SK-N-SH treated with all-trans-retinoic acid at 6 μM for 48 hours (cell line): ENCODE measurements around the gene RET.

ENCODE experiments used
- ATAC-seq: fragments of 200-7000 bp; cut with Tn5 transposase; 3 replicates; pipeline ENCODE4 v1.9.1; 2020; ENCODE audit warnings: mild to moderate bottlenecking, moderate library complexity
- ARNTL ChIP-seq: fragments of 450-650 bp; formaldehyde crosslinking; IDR thresholded peaks from 2 replicates; pipeline ENCODE4 v1.5.0; 2020; ENCODE audit warnings: low read depth, mild to moderate bottlenecking, moderate library complexity, borderline replicate concordance
- BACH2 ChIP-seq: fragments of 250-450 bp; sonication (Bioruptor Pico); IDR thresholded peaks from 2 replicates; pipeline ENCODE4 v1.9.0; 2021; ENCODE audit warnings: mild to moderate bottlenecking, borderline replicate concordance
- CSDC2 ChIP-seq: fragments of 250-450 bp; sonication (Bioruptor Pico); IDR thresholded peaks from 2 replicates; pipeline ENCODE4 v1.5.0; 2020; ENCODE audit warnings: mild to moderate bottlenecking, moderate library complexity
- ESRRG ChIP-seq: fragments of 250-450 bp; sonication (Bioruptor Pico); IDR thresholded peaks from 2 replicates; pipeline ENCODE4 v1.6.1; 2021; ENCODE audit warnings: mild to moderate bottlenecking
- GLIS3 ChIP-seq: fragments of 250-450 bp; sonication (Bioruptor Pico); IDR thresholded peaks from 2 replicates; pipeline ENCODE4 v1.5.0; 2020; ENCODE audit warnings: mild to moderate bottlenecking, moderate library complexity
- ISL1 ChIP-seq: fragments of 250-450 bp; sonication (Bioruptor Pico); IDR thresholded peaks from 2 replicates; pipeline ENCODE4 v2.1.2; 2022; ENCODE audit warnings: mild to moderate bottlenecking, moderate library complexity
- OSR1 ChIP-seq: fragments of 250-450 bp; sonication (Bioruptor Pico); IDR thresholded peaks from 2 replicates; pipeline ENCODE4 v1.8.0; 2022; ENCODE audit warnings: moderate library complexity, mild to moderate bottlenecking, inconsistent platforms
- PPARA ChIP-seq: fragments of 250-450 bp; sonication (Bioruptor Pico); IDR thresholded peaks from 2 replicates; pipeline ENCODE4 v1.5.0; 2020; ENCODE audit warnings: mild to moderate bottlenecking, borderline replicate concordance
- RARB ChIP-seq: fragments of 250-450 bp; sonication (Bioruptor Pico); IDR thresholded peaks from 2 replicates; pipeline ENCODE4 v1.8.0; 2021; ENCODE audit warnings: mild to moderate bottlenecking, moderate library complexity
- SNAI2 ChIP-seq: fragments of 250-450 bp; sonication (Bioruptor Pico); IDR thresholded peaks from 2 replicates; pipeline ENCODE4 v1.5.0; 2020; ENCODE audit warnings: mild to moderate bottlenecking, moderate library complexity
- TCF4 ChIP-seq: fragments of 250-450 bp; sonication (Bioruptor Pico); IDR thresholded peaks from 2 replicates; pipeline ENCODE4 v1.8.0; 2021; ENCODE audit warnings: mild to moderate bottlenecking, moderate library complexity, borderline replicate concordance
- TOX ChIP-seq: fragments of 250-450 bp; sonication (Bioruptor Pico); IDR thresholded peaks from 2 replicates; pipeline ENCODE4 v1.8.0; 2021; ENCODE audit warnings: mild to moderate bottlenecking, moderate library complexity, borderline replicate concordance
- ZC3H10 ChIP-seq: fragments of 250-450 bp; sonication (Bioruptor Pico); IDR thresholded peaks from 2 replicates; pipeline ENCODE4 v1.5.1; 2021; ENCODE audit warnings: mild to moderate bottlenecking, moderate library complexity
- ZFP3 ChIP-seq: fragments of 250-450 bp; sonication (Bioruptor Pico); IDR thresholded peaks from 2 replicates; pipeline ENCODE4 v1.5.0; 2020; ENCODE audit warnings: mild to moderate bottlenecking, moderate library complexity
- ZFP30 ChIP-seq: fragments of 450-650 bp; formaldehyde crosslinking; IDR thresholded peaks from 2 replicates; pipeline ENCODE4 v1.5.0; 2022; ENCODE audit warnings: mild to moderate bottlenecking, moderate library complexity
- ZNF565 ChIP-seq: fragments of 450-650 bp; formaldehyde crosslinking; conservative IDR thresholded peaks from 2 replicates; pipeline ENCODE4 v1.5.0; 2020; ENCODE audit warnings: low read depth, mild to moderate bottlenecking, moderate library complexity
- ZNF70 ChIP-seq: fragments of 450-650 bp; formaldehyde crosslinking; IDR thresholded peaks from 2 replicates; pipeline ENCODE4 v1.5.0; 2020; ENCODE audit warnings: mild to moderate bottlenecking, moderate library complexity
- ZNF8 ChIP-seq: fragments of 450-650 bp; formaldehyde crosslinking; IDR thresholded peaks from 2 replicates; pipeline ENCODE4 v1.5.0; 2020; ENCODE audit warnings: mild to moderate bottlenecking, moderate library complexity
- TF ChIP-seq, protein P1 (sequence below): fragments of 250-450 bp; sonication (Bioruptor Pico); IDR thresholded peaks from 2 replicates; pipeline ENCODE4 v1.5.1; 2021; ENCODE audit warnings: mild to moderate bottlenecking, moderate library complexity
- TF ChIP-seq, protein P2 (sequence below): fragments of 250-450 bp; sonication (Bioruptor Pico); IDR thresholded peaks from 2 replicates; pipeline ENCODE4 v1.8.0; 2021; ENCODE audit warnings: low read depth, mild to moderate bottlenecking, moderate library complexity, borderline replicate concordance
- TF ChIP-seq, protein P3 (sequence below): fragments of 250-450 bp; sonication (Bioruptor Pico); IDR thresholded peaks from 2 replicates; pipeline ENCODE4 v1.5.0; 2020; ENCODE audit warnings: mild to moderate bottlenecking, moderate library complexity
- TF ChIP-seq, protein P4 (sequence below): fragments of 250-450 bp; sonication (Bioruptor Pico); IDR thresholded peaks from 2 replicates; pipeline ENCODE4 v1.5.1; 2020; ENCODE audit warnings: low read depth, mild to moderate bottlenecking, moderate library complexity

The RET gene

DNA sequence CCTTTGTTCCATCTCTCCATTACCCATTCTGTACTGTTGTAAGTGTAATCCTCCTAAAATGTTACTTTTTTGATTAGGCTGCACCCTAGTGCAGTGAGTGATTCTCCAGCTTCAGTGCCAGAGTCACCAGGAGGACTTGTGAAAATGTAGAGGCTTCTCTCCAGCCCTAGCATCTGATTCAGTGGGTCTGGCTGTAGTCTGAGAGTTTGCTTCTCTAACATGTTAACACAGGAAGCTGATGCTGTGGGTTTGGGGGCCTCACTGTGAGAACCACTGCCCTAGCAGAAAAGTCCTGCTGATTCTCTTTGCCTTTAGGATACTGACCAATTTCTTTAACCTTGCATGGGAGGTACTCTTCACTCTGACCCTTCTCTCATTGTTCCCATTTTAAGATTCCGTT lies 85.7 kb downstream of the RET start:
- ATAC-seq: no peak
- TF ChIP-seq ESRRG (no peak), ZNF70 (CRISPR knock-in tag) (no peak), TOX (no peak), ZNF8 (CRISPR knock-in tag) (no peak), ZNF565 (CRISPR knock-in tag) (no peak), GLIS3 (no peak), ZFP30 (CRISPR knock-in tag) (no peak), ARNTL (CRISPR knock-in tag) (no peak), RARB (CRISPR knock-in tag) (no peak), ISL1 (CRISPR knock-in tag) (no peak), ZFP3 (CRISPR knock-in tag) (no peak), TCF4 (CRISPR knock-in tag) (no peak), BACH2 (no peak), PPARA (CRISPR knock-in tag) (no peak), ZC3H10 (CRISPR knock-in tag) (no peak)
- TF ChIP-seq, protein P1, sequence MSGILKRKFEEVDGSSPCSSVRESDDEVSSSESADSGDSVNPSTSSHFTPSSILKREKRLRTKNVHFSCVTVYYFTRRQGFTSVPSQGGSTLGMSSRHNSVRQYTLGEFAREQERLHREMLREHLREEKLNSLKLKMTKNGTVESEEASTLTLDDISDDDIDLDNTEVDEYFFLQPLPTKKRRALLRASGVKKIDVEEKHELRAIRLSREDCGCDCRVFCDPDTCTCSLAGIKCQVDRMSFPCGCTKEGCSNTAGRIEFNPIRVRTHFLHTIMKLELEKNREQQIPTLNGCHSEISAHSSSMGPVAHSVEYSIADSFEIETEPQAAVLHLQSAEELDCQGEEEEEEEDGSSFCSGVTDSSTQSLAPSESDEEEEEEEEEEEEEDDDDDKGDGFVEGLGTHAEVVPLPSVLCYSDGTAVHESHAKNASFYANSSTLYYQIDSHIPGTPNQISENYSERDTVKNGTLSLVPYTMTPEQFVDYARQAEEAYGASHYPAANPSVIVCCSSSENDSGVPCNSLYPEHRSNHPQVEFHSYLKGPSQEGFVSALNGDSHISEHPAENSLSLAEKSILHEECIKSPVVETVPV (CRISPR knock-in tag): no peak
- TF ChIP-seq, protein P2, sequence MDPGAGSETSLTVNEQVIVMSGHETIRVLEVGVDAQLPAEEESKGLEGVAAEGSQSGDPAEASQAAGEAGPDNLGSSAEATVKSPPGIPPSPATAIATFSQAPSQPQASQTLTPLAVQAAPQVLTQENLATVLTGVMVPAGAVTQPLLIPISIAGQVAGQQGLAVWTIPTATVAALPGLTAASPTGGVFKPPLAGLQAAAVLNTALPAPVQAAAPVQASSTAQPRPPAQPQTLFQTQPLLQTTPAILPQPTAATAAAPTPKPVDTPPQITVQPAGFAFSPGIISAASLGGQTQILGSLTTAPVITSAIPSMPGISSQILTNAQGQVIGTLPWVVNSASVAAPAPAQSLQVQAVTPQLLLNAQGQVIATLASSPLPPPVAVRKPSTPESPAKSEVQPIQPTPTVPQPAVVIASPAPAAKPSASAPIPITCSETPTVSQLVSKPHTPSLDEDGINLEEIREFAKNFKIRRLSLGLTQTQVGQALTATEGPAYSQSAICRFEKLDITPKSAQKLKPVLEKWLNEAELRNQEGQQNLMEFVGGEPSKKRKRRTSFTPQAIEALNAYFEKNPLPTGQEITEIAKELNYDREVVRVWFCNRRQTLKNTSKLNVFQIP (CRISPR knock-in tag): no peak
- TF ChIP-seq, protein P3, sequence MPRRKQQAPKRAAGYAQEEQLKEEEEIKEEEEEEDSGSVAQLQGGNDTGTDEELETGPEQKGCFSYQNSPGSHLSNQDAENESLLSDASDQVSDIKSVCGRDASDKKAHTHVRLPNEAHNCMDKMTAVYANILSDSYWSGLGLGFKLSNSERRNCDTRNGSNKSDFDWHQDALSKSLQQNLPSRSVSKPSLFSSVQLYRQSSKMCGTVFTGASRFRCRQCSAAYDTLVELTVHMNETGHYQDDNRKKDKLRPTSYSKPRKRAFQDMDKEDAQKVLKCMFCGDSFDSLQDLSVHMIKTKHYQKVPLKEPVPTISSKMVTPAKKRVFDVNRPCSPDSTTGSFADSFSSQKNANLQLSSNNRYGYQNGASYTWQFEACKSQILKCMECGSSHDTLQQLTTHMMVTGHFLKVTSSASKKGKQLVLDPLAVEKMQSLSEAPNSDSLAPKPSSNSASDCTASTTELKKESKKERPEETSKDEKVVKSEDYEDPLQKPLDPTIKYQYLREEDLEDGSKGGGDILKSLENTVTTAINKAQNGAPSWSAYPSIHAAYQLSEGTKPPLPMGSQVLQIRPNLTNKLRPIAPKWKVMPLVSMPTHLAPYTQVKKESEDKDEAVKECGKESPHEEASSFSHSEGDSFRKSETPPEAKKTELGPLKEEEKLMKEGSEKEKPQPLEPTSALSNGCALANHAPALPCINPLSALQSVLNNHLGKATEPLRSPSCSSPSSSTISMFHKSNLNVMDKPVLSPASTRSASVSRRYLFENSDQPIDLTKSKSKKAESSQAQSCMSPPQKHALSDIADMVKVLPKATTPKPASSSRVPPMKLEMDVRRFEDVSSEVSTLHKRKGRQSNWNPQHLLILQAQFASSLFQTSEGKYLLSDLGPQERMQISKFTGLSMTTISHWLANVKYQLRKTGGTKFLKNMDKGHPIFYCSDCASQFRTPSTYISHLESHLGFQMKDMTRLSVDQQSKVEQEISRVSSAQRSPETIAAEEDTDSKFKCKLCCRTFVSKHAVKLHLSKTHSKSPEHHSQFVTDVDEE (CRISPR knock-in tag): no peak
- TF ChIP-seq, protein P4, sequence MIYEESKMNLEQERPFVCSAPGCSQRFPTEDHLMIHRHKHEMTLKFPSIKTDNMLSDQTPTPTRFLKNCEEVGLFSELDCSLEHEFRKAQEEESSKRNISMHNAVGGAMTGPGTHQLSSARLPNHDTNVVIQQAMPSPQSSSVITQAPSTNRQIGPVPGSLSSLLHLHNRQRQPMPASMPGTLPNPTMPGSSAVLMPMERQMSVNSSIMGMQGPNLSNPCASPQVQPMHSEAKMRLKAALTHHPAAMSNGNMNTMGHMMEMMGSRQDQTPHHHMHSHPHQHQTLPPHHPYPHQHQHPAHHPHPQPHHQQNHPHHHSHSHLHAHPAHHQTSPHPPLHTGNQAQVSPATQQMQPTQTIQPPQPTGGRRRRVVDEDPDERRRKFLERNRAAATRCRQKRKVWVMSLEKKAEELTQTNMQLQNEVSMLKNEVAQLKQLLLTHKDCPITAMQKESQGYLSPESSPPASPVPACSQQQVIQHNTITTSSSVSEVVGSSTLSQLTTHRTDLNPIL: no peak
- TF ChIP-seq, all 23 proteins: peak for 0

DNA sequence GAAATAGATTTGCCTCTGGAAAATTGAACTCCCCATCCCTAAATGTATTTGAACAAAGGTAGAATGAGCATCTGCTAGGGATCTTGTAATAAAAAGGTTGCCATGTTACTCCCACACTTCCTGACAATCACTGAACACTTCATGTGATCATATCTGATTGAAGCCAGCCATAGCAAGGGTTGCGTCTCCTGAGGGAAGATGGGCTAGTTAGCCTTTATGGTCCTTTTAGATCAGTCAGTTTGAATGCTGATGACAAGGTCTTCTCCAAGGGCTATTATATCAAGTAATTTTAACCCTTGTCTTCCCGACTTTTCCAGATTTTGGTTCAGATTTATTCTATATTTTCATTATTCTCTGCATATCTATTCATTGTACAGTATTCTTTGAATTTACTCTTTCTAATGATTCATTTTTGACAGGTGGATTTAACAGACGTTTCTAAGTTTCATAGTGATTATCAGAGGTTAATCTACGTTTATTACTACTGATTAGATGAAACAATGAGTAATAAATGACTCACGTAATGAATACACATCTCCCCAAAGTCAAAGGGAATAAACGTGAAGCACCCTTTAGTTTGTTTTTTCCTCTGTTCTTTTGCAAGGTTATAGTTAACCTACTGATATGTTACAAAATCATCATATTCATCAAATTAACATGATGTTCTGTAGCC lies 89.5 kb downstream of the RET start:
- ATAC-seq: no peak
- TF ChIP-seq ZFP30 (CRISPR knock-in tag) (no peak), CSDC2 (no peak), OSR1 (CRISPR knock-in tag) (no peak), ARNTL (CRISPR knock-in tag) (no peak), RARB (CRISPR knock-in tag) (no peak), GLIS3 (no peak), ISL1 (CRISPR knock-in tag) (no peak), ZNF565 (CRISPR knock-in tag) (no peak), ZNF8 (CRISPR knock-in tag) (no peak), SNAI2 (no peak), ZNF70 (CRISPR knock-in tag) (no peak), TOX (no peak)
- TF ChIP-seq, protein P3 (CRISPR knock-in tag): no peak
- TF ChIP-seq, protein P1 (CRISPR knock-in tag): no peak
- TF ChIP-seq, protein P4: no peak
